ENCODE data around the gene LRRN2. TPM values are rescaled to one million over a fixed set of nuclear protein-coding genes. Genes with fewer than 3 reads are reported as not detected.

Gene LRRN2
- total RNA-seq, 1 donor from 2014 or later = 4.9 TPM

DNA sequence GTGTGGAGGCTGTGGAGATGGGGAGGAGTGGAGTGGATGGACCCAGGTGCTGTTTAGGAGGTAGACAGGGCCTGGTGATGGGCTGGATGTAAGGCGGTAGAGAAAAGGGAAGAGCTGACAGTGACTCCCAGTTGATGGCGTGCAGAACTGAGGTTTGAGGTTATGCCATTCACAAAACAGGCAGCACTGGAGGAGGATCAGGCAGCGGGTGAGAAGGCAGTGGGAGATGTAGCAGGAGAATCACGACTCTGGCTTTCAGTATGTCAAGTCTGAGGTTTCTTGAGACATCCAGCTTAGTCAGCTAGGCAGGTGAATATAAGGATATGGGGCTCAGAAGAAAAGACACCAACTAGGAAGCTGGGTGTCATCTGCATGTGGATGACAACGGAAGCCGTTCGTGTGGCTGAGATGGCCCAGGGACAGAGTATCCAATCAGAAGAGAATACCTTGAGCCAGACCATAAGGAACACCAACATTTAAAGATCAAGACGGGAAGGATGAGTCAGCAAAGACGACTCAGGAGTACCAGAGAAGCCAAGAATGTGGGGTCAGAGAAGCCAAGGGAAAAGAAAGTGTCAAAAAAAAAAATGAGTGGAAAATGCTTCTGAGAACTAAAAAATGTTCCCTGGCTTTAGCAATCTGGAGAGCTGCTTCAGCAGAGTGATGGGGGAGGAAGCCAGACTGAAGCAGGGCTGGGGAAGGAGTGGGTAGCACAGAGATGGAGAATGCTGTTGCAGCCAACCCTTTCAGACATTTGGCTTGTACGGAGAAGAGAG lies 15.2 kb downstream of the LRRN2 start:
- peaks cover 6% of the 10 kb centered on the region for H3K4me1 ChIP-seq (ENCODE audit: insufficient read depth, low read length)
- no peak overlapping the region for H3K27ac ChIP-seq (ENCODE audit: low read depth, low read length)
- no peaks in the 10 kb centered on the region for H4K20me1 ChIP-seq (ENCODE audit: insufficient read depth, low read length)
- H2AFZ ChIP-seq (ENCODE audit: low read depth, low read length) = no peak overlapping the region
- no peak overlapping the region for H3K27ac Mint-ChIP-seq (ENCODE audit: unreplicated experiment)
- H3K4me1 Mint-ChIP-seq (ENCODE audit: low read depth, unreplicated experiment) = no peaks in the 10 kb centered on the region
- peak; percentile 79 for DNase-seq (ENCODE audit: low read depth)
- no peak for FAIRE-seq
- H3K27me3 Mint-ChIP-seq (ENCODE audit: low read depth, unreplicated experiment) = peaks cover 5% of the 10 kb centered on the region
- peak overlapping the region; percentile 17 for H3K4me2 ChIP-seq (ENCODE audit: low read length)
- TF ChIP-seq, protein P1, sequence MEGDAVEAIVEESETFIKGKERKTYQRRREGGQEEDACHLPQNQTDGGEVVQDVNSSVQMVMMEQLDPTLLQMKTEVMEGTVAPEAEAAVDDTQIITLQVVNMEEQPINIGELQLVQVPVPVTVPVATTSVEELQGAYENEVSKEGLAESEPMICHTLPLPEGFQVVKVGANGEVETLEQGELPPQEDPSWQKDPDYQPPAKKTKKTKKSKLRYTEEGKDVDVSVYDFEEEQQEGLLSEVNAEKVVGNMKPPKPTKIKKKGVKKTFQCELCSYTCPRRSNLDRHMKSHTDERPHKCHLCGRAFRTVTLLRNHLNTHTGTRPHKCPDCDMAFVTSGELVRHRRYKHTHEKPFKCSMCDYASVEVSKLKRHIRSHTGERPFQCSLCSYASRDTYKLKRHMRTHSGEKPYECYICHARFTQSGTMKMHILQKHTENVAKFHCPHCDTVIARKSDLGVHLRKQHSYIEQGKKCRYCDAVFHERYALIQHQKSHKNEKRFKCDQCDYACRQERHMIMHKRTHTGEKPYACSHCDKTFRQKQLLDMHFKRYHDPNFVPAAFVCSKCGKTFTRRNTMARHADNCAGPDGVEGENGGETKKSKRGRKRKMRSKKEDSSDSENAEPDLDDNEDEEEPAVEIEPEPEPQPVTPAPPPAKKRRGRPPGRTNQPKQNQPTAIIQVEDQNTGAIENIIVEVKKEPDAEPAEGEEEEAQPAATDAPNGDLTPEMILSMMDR (IDR thresholded peaks at IDR 0.05; ENCODE audit: insufficient read depth, low read depth, low read length) = no peak
- no peak for TF ChIP-seq EZH2 (IDR thresholded peaks at IDR 0.05; ENCODE audit: insufficient read depth, low read length)
- H3K36me3 ChIP-seq (ENCODE audit: insufficient read depth, low read length) = no peaks in the 10 kb centered on the region
- H3K79me2 ChIP-seq (ENCODE audit: insufficient read depth, low read length) = no peaks in the 10 kb centered on the region
- H3K36me3 Mint-ChIP-seq (ENCODE audit: low read depth, unreplicated experiment) = peaks cover 2% of the 10 kb centered on the region
- no peaks in the 10 kb centered on the region for H3K9me3 Mint-ChIP-seq (ENCODE audit: unreplicated experiment)
- H3K9ac ChIP-seq (ENCODE audit: low read length) = no peak overlapping the region
- peaks cover 8% of the 10 kb centered on the region for H3K27me3 ChIP-seq (ENCODE audit: insufficient read depth, low read length)
- H3K4me3 Mint-ChIP-seq (ENCODE audit: unreplicated experiment) = no peak overlapping the region
- no peak overlapping the region for H3K4me3 ChIP-seq (ENCODE audit: insufficient read depth, low read depth, low read length)
- peaks cover 2% of the 10 kb centered on the region for H3K9me3 ChIP-seq (ENCODE audit: insufficient read depth, low read depth, low read length)

DNA sequence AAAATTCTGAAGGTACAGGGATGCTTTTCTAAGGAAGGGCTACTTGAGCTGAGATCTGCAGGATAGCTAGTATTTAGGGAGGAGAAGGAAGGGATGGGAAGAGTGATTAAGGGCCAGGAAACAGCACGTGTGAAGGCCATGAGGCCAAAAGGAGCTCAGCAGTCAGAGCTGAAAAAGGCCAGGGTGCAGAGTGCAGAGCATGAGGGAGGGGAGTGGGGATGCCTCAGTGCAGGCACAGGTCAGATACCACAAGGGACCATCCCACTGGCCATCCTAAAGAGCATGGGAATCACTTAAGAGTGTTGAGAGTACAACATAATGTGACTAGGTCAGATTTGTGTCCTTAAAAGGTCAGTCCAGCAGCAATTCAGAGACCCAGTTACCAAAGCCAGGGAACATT lies 16.0 kb downstream of the LRRN2 start:
- Histone ChIP-seq H3K4me1 (ENCODE audit: insufficient read depth, low read length) (peaks cover 6% of the 10 kb centered on the region), H3K9ac (ENCODE audit: low read length) (no peak overlapping the region), H3K27me3 (ENCODE audit: insufficient read depth, low read length) (peaks cover 8% of the 10 kb centered on the region), H2AFZ (ENCODE audit: low read depth, low read length) (no peak overlapping the region), H3K79me2 (ENCODE audit: insufficient read depth, low read length) (no peaks in the 10 kb centered on the region), H3K4me2 (ENCODE audit: low read length) (no peak overlapping the region), H3K36me3 (ENCODE audit: insufficient read depth, low read length) (no peaks in the 10 kb centered on the region), H4K20me1 (ENCODE audit: insufficient read depth, low read length) (no peaks in the 10 kb centered on the region), H3K27ac (ENCODE audit: low read depth, low read length) (no peak overlapping the region), H3K4me3 (ENCODE audit: insufficient read depth, low read depth, low read length) (no peak overlapping the region), H3K9me3 (ENCODE audit: insufficient read depth, low read depth, low read length) (peaks cover 2% of the 10 kb centered on the region)
- no peak overlapping the region for H3K4me3 Mint-ChIP-seq (ENCODE audit: unreplicated experiment)
- no peak overlapping the region for H3K27ac Mint-ChIP-seq (ENCODE audit: unreplicated experiment)
- DNase-seq (ENCODE audit: low read depth) (no peak), FAIRE-seq (no peak)
- peaks cover 7% of the 10 kb centered on the region for H3K27me3 Mint-ChIP-seq (ENCODE audit: low read depth, unreplicated experiment)
- TF ChIP-seq, protein P1 (IDR thresholded peaks at IDR 0.05; ENCODE audit: insufficient read depth, low read depth, low read length) = no peak
- no peak for TF ChIP-seq EZH2 (IDR thresholded peaks at IDR 0.05; ENCODE audit: insufficient read depth, low read length)
- peaks cover 2% of the 10 kb centered on the region for H3K36me3 Mint-ChIP-seq (ENCODE audit: low read depth, unreplicated experiment)
- peaks cover 1% of the 10 kb centered on the region for H3K4me1 Mint-ChIP-seq (ENCODE audit: low read depth, unreplicated experiment)
- no peaks in the 10 kb centered on the region for H3K9me3 Mint-ChIP-seq (ENCODE audit: unreplicated experiment)

DNA sequence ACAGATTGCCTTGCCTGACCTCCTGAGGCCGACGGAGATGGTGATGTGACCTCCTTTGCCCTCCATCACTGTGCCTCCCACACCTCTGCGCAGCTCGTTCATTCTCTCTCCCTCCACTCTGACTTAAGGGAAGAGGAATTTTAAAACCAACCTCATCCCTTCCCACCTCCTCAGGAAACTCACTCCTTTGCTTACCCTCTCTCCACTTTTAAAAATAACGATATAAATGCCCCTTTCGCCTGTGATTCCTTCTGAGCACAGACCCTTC lies 21.2 kb downstream of the LRRN2 start:
- H3K4me3 Mint-ChIP-seq (ENCODE audit: unreplicated experiment) = no peak overlapping the region
- H3K27ac Mint-ChIP-seq (ENCODE audit: unreplicated experiment) = no peak overlapping the region
- Histone ChIP-seq H3K4me1 (ENCODE audit: insufficient read depth, low read length) (no peaks in the 10 kb centered on the region), H4K20me1 (ENCODE audit: insufficient read depth, low read length) (no peaks in the 10 kb centered on the region), H3K36me3 (ENCODE audit: insufficient read depth, low read length) (no peaks in the 10 kb centered on the region), H3K79me2 (ENCODE audit: insufficient read depth, low read length) (no peaks in the 10 kb centered on the region), H2AFZ (ENCODE audit: low read depth, low read length) (no peak overlapping the region), H3K4me3 (ENCODE audit: insufficient read depth, low read depth, low read length) (no peak overlapping the region), H3K27me3 (ENCODE audit: insufficient read depth, low read length) (peaks cover 21% of the 10 kb centered on the region), H3K4me2 (ENCODE audit: low read length) (no peak overlapping the region), H3K27ac (ENCODE audit: low read depth, low read length) (no peak overlapping the region), H3K9me3 (ENCODE audit: insufficient read depth, low read depth, low read length) (no peaks in the 10 kb centered on the region), H3K9ac (ENCODE audit: low read length) (no peak overlapping the region)
- H3K9me3 Mint-ChIP-seq (ENCODE audit: unreplicated experiment) = no peaks in the 10 kb centered on the region
- FAIRE-seq = no peak
- H3K27me3 Mint-ChIP-seq (ENCODE audit: low read depth, unreplicated experiment) = peaks cover 36% of the 10 kb centered on the region
- peaks cover 11% of the 10 kb centered on the region for H3K36me3 Mint-ChIP-seq (ENCODE audit: low read depth, unreplicated experiment)
- no peak for DNase-seq (ENCODE audit: low read depth)
- H3K4me1 Mint-ChIP-seq (ENCODE audit: low read depth, unreplicated experiment) = peaks cover 3% of the 10 kb centered on the region
- no peak for TF ChIP-seq EZH2 (IDR thresholded peaks at IDR 0.05; ENCODE audit: insufficient read depth, low read length)
- TF ChIP-seq, protein P1 (IDR thresholded peaks at IDR 0.05; ENCODE audit: insufficient read depth, low read depth, low read length) = no peak

All from astrocyte (in vitro differentiated cells and primary cell).